Endothelial cell of umbilical vein (primary cell): ENCODE data around the gene ST3GAL5. TPM values are rescaled to one million over a fixed set of nuclear protein-coding genes. Genes with fewer than 3 reads are reported as not detected.

Experiments
- BruUV-seq: library from RNA; stranded (reverse); fragments of 400-500 nt; replicated peaks from 2 replicates; lab custom pipeline; 2021; lab: Mats Ljungman, UMichigan
- CTCF ChIA-PET: fragments of 300-600, 350-600 bp; sonication (Branson Sonifier 250); formaldehyde crosslinking; loops from one replicate; lab custom pipeline; 2021; ENCODE audit warnings: antibody characterized with exemption, inconsistent platforms; lab: Charles Lee
- POLR2A ChIA-PET: fragments of 300-600, 350-600 bp; sonication (Branson Sonifier 250); formaldehyde crosslinking; loops from one replicate; lab custom pipeline; 2021; ENCODE audit warnings: antibody characterized with exemption, inconsistent platforms; lab: Charles Lee
- DNase-seq: peaks from one replicate; pipeline ENCODE4 v3.0.0-alpha.2; 2011; ENCODE audit warnings: low read depth, low spot score
- FAIRE-seq: peaks from 2 replicates; lab custom pipeline; 2011; peaks lifted over from hg19 to GRCh38; lab: Jason Lieb, UNC
- H2AFZ ChIP-seq: 2 replicates; pipeline ENCODE4 v1.6.0; 2012; ENCODE audit warnings: low read depth, low read length, control low read depth, inconsistent platforms
- H3K27ac ChIP-seq: 2 replicates; pipeline ENCODE4 v1.5.1; 2011; ENCODE audit warnings: low read depth, mild to moderate bottlenecking, control low read depth, low read length, moderate library complexity; ENCODE audit not compliant: insufficient read depth
- H3K27me3 ChIP-seq, 2 experiments: 2 replicates each; pipeline versions ENCODE4 v1.6.0 to v1.6.1; 2011; ENCODE audit warnings: low read length in 2 of 2, mixed read lengths in 1 of 2; ENCODE audit not compliant: control insufficient read depth in 2 of 2, insufficient read depth in 2 of 2
- H3K36me3 ChIP-seq, 2 experiments: 2 replicates in 1 of 2; 3 replicates in 1 of 2; pipeline ENCODE4 v1.5.1; 2011; ENCODE audit warnings: low read length in 2 of 2, mild to moderate bottlenecking in 1 of 2, moderate library complexity in 1 of 2; ENCODE audit not compliant: control insufficient read depth in 2 of 2, insufficient read depth in 2 of 2; ENCODE audit errors: extremely low read depth in 1 of 2
- H3K4me1 ChIP-seq: 3 replicates; pipeline ENCODE4 v1.5.1; 2011; ENCODE audit warnings: mild to moderate bottlenecking, low read length; ENCODE audit not compliant: control insufficient read depth, insufficient read depth; ENCODE audit errors: extremely low read depth
- H3K4me2 ChIP-seq: 2 replicates; pipeline ENCODE4 v1.6.1; 2011; ENCODE audit warnings: low read length, control low read depth, mixed read lengths; ENCODE audit not compliant: insufficient read depth
- H3K4me3 ChIP-seq, 3 experiments: fragments of 200-600 bp in 1 of 3; sonication (generic), shearing (Covaris generic) in 1 of 3; replicated peaks in 1 of 3; 2 replicates each; pipeline ENCODE4 v1.5.1; 2011 to 2016; ENCODE audit warnings: control low read depth in 3 of 3, low read length in 3 of 3, mild to moderate bottlenecking in 2 of 3, inconsistent platforms in 1 of 3, low read depth in 1 of 3, moderate library complexity in 1 of 3; ENCODE audit not compliant: insufficient read depth in 1 of 3
- H3K79me2 ChIP-seq: 2 replicates; pipeline ENCODE4 v1.6.0; 2012; ENCODE audit warnings: low read length, inconsistent platforms; ENCODE audit not compliant: control insufficient read depth, insufficient read depth
- H3K9ac ChIP-seq: replicated peaks from 2 replicates; pipeline ENCODE3; 2011; ENCODE audit warnings: low read length, control low read depth; ENCODE audit not compliant: insufficient read depth; ENCODE audit errors: extremely low read depth
- H3K9me1 ChIP-seq: replicated peaks from 3 replicates; pipeline ENCODE4 v1.6.0; 2011; ENCODE audit warnings: mild to moderate bottlenecking, low read length; ENCODE audit not compliant: control insufficient read depth, insufficient read depth; ENCODE audit errors: extremely low read depth
- H3K9me3 ChIP-seq: replicated peaks from 2 replicates; pipeline ENCODE4 v1.5.1; 2012; ENCODE audit warnings: low read length, inconsistent platforms; ENCODE audit not compliant: control insufficient read depth, insufficient read depth
- H4K20me1 ChIP-seq: replicated peaks from 2 replicates; pipeline ENCODE3; 2011; ENCODE audit warnings: mild to moderate bottlenecking, low read length; ENCODE audit not compliant: control insufficient read depth, insufficient read depth; ENCODE audit errors: extremely low read depth
- CTCF ChIP-seq, 2 donors: IDR thresholded peaks; 1 replicate in 1 of 2; 2 replicates in 1 of 2; pipeline ENCODE4 v1.5.1; 2011; ENCODE audit warnings: low read length in 2 of 2, mild to moderate bottlenecking in 2 of 2, moderate library complexity in 2 of 2, control low read depth in 1 of 2, inconsistent platforms in 1 of 2, low read depth in 1 of 2; ENCODE audit not compliant: insufficient read depth in 1 of 2; ENCODE audit errors: extremely low read depth in 1 of 2
- EZH2 ChIP-seq: IDR thresholded peaks from 2 replicates; pipeline ENCODE4 v1.6.1; 2012; ENCODE audit warnings: borderline replicate concordance, low read depth, mild to moderate bottlenecking, moderate library complexity, low read length, inconsistent platforms; ENCODE audit not compliant: severe bottlenecking
- FOS ChIP-seq: IDR thresholded peaks from 2 replicates; pipeline ENCODE4 v1.6.1; 2011; ENCODE audit warnings: mild to moderate bottlenecking, low read length, moderate library complexity, borderline replicate concordance; ENCODE audit not compliant: insufficient read depth
- GATA2 ChIP-seq: IDR thresholded peaks from 2 replicates; pipeline ENCODE4 v1.7.0; 2011; ENCODE audit warnings: low read depth, mild to moderate bottlenecking, moderate library complexity, mixed read lengths, low read length; ENCODE audit not compliant: insufficient read length, insufficient read depth
- JUN ChIP-seq: IDR thresholded peaks from 2 replicates; pipeline ENCODE4 v1.6.1; 2011; ENCODE audit warnings: borderline replicate concordance, low read depth; ENCODE audit not compliant: insufficient read length, insufficient read depth
- MAX ChIP-seq: IDR thresholded peaks from 2 replicates; pipeline ENCODE4 v1.6.1; 2011; ENCODE audit not compliant: insufficient read depth, insufficient read length
- MYC ChIP-seq: IDR thresholded peaks from one replicate; pipeline ENCODE4 v1.6.1; 2011; ENCODE audit warnings: mild to moderate bottlenecking, low read depth, low read length
- POLR2A ChIP-seq: IDR thresholded peaks from 2 replicates; pipeline ENCODE4 v1.6.1; 2012; ENCODE audit warnings: low read depth, mild to moderate bottlenecking, control low read depth, low read length
- POLR2AphosphoS5 ChIP-seq: IDR thresholded peaks from 2 replicates; pipeline ENCODE4 v1.6.1; 2012; ENCODE audit warnings: low read depth, mild to moderate bottlenecking, control low read depth, low read length, moderate library complexity; ENCODE audit not compliant: insufficient read depth
- dilution Hi-C: fragments of 300-500 bp; cut with MboI; formaldehyde crosslinking; loops from one replicate; pipeline ENCODE4 v1.15.0; 2019; ENCODE audit warnings: low sequenced_read_pairs; ENCODE audit not compliant: extremely low pct_ligation_motif_present
- intact Hi-C: fragments of 100-400 bp; cut with micrococcal nuclease; formaldehyde crosslinking; loops from one replicate; pipeline ENCODE4 v1.10.0; 2022
- polyA plus RNA-seq, 4 experiments: library from polyadenylated mRNA; depleted of rRNA in 3 of 4; stranded (reverse) in 3 of 4; unstranded in 1 of 4; fragments of >200 nt; gene quantifications; 2 replicates each; pipeline versions ENCODE4 v1.2.1 to v1.2.3, GENCODE V29; 2011 to 2012; ENCODE audit warnings: missing spikeins in 1 of 4
- total RNA-seq: library from RNA; stranded (reverse); gene quantifications from 2 replicates; pipeline ENCODE4 v1.2.3, GENCODE V29; 2021

The ST3GAL5 gene
- total and polyA plus RNA-seq, 2 donors (not counting 3 experiments of a cell fraction or from before 2014, with no cell fraction given), result 9.5 to 16.0 TPM

DNA sequence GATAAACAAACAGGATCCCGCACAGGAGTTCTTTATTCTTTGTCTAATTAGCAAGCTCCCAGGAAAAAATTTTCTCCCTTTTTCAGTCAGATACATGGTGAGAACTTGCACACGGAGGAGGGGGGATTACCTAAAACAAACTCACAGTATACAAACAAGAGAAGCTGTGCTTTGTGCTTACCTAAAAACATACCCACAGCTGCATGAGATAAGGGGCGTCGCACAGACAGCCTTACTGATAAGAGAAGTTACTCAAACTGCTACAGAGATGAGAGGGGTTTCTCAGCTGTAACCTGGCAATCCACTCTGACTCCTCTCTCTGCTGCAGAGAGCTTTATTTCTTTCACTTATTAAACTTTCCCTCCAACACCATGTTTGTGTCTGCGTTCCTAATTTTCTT is 32.9 kb upstream of the ST3GAL5 start:
- CTCF ChIA-PET, result interaction anchor here (0.8 to 1.7 kb wide), 6 partner anchors 9 to 284 kb away, joined by 3 to 5 read pairs (median 4); no protein-coding TSS in a partner anchor

More for the DNA sequence above, 32.9 kb upstream of the ST3GAL5 start:
- no peaks in the 10 kb centered on the region for H3K79me2 ChIP-seq
- no peak for DNase-seq
- no peaks in the 10 kb centered on the region for H3K4me1 ChIP-seq
- no peak overlapping the region for H3K27ac ChIP-seq
- H2AFZ ChIP-seq, result no peak overlapping the region
- peaks cover 0 to 2% of the 10 kb centered on the region in 2 experiments for H3K27me3 ChIP-seq
- no peaks in the 10 kb centered on the region for H4K20me1 ChIP-seq
- no peak overlapping the region for H3K9ac ChIP-seq
- no peak for FAIRE-seq
- H3K4me2 ChIP-seq, result no peak overlapping the region
- H3K36me3 ChIP-seq, result no peaks in the 10 kb centered on the region
- TF ChIP-seq CTCF (IDR thresholded peaks at IDR 0.05; ENCODE audit: extremely low read depth in 1 of 2, insufficient read depth in 1 of 2, low read depth in 1 of 2, low read length in 2 of 2) (no peak), EZH2 (no peak), MYC (no peak), JUN (no peak), MAX (no peak), POLR2A (no peak), GATA2 (no peak), POLR2AphosphoS5 (no peak), FOS (no peak)
- H3K4me3 ChIP-seq, result no peak overlapping the region
- no peaks in the 10 kb centered on the region for H3K9me1 ChIP-seq
- dilution Hi-C loops, result no loop called here
- BruUV-seq, result no TSS peak
- H3K9me3 ChIP-seq, result no peaks in the 10 kb centered on the region
- intact Hi-C loops, result no loop called here
- POLR2A ChIA-PET, result no interaction called here
